SH-SY5Y (cell line): ENCODE measurements around the gene UNKL.

Source experiments
- GATA2 ChIP-seq: IDR thresholded peaks from 2 replicates; pipeline ENCODE4 v1.6.1; 2011; ENCODE audit warnings: mild to moderate bottlenecking, low read depth, low read length
- GATA3 ChIP-seq: IDR thresholded peaks from 2 replicates; pipeline ENCODE4 v1.6.1; 2011; ENCODE audit warnings: low read depth, mild to moderate bottlenecking, low read length, moderate library complexity

DNA sequence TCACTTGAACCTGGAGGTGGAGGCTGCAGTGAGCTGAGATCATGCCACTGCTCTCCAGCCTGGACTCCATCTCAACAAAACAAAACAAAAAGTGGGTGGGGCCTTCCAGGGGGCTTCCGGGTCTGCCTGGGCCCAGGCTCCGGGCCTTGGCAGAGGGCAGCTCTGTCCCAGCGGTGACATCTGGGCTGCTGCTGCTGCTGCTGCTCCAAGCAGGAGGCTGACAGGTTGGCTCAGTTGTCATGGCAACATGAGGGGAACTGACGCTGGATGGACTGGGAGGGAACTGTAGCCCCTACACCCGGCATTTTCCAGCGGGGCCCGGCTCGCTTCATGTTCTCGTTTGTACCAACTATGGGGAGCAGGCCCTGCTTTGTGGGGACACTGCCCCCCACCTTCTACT is 77.0 kb downstream of the UNKL start:
- TF ChIP-seq GATA2 (no peak), GATA3 (no peak)
